Hippocampal formation (tissue), 2 donors: ENCODE measurements around the gene SPIB.
"Not testable (repeated sequence)": the region's sequence is repeated elsewhere in the genome, so short reads cannot be mapped to it uniquely, and the experiment has no call there.

Source experiments
- DNase-seq, 2 donors: peaks; one replicate each; lab custom pipeline; 2025; lab: John Stamatoyannopoulos, UW

SPIB gene

GRCh38 chr19:50390952-50391351 lies 27.8 kb upstream of the SPIB start:
- not testable (repeated sequence) for DNase-seq

GRCh38 chr19:50392759-50393158 lies 26.0 kb upstream of the SPIB start:
- DNase-seq = no peak

- no peak for DNase-seq
These were observed 25.1 kb upstream of the SPIB start for GRCh38 chr19:50393589-50393988.

- no peak for DNase-seq
These were observed 24.7 kb upstream of the SPIB start for GRCh38 chr19:50394017-50394416.

- DNase-seq = no peak
These were observed 19.9 kb upstream of the SPIB start for GRCh38 chr19:50398675-50399367.

- DNase-seq = no peak
These were observed 19.4 kb upstream of the SPIB start for GRCh38 chr19:50399368-50399745.

- DNase-seq = no peak
These were observed 16.9 kb upstream of the SPIB start for GRCh38 chr19:50401605-50402450.

GRCh38 chr19:50402544-50403301 lies 16.0 kb upstream of the SPIB start:
- no peak for DNase-seq

GRCh38 chr19:50406156-50406820 lies 12.4 kb upstream of the SPIB start:
- DNase-seq = no peak

GRCh38 chr19:50406829-50407228 lies 11.9 kb upstream of the SPIB start:
- no peak for DNase-seq

GRCh38 chr19:50409347-50409746 lies 9.4 kb upstream of the SPIB start:
- DNase-seq = no peak

- no peak for DNase-seq
These were observed 8.6 kb upstream of the SPIB start for GRCh38 chr19:50410109-50410508.

- no peak for DNase-seq
These were observed 6.3 kb upstream of the SPIB start for GRCh38 chr19:50412419-50412818.

- DNase-seq = no peak
These were observed 5.6 kb upstream of the SPIB start for GRCh38 chr19:50413096-50413495.

- DNase-seq = no peak
These were observed 5.2 kb upstream of the SPIB start for GRCh38 chr19:50413531-50413930.

- DNase-seq = peak in 1 of 2 donors; percentile 31
These were observed 3.7 kb upstream of the SPIB start for GRCh38 chr19:50414864-50415660.

GRCh38 chr19:50415661-50416033 lies 3.1 kb upstream of the SPIB start:
- no peak for DNase-seq

GRCh38 chr19:50416034-50416977 lies 2.4 kb upstream of the SPIB start:
- DNase-seq = no peak

GRCh38 chr19:50417111-50418081 lies 1.3 kb upstream of the SPIB start:
- DNase-seq = no peak
